Fibroblast of lung (primary cell): ENCODE measurements around the gene MRPS22.

Experiments used
- CTCF ChIP-seq, 2 donors: IDR thresholded peaks in 1 of 2; conservative IDR thresholded peaks in 1 of 2; 1 replicate in 1 of 2; 2 replicates in 1 of 2; pipeline ENCODE4 v1.5.1; 2011 to 2012; ENCODE audit warnings: low read length in 2 of 2, control low read depth in 1 of 2, inconsistent platforms in 1 of 2, low read depth in 1 of 2, mild to moderate bottlenecking in 1 of 2
- EZH2 ChIP-seq: IDR thresholded peaks from 2 replicates; pipeline ENCODE4 v1.5.1; 2012; ENCODE audit warnings: low read length, control low read depth, mild to moderate bottlenecking; ENCODE audit errors: missing control alignments

- TF ChIP-seq CTCF (conservative IDR thresholded peaks at IDR 0.05 in 1 of 2, IDR thresholded peaks at IDR 0.05 in 1 of 2; ENCODE audit: low read depth in 1 of 2, low read length in 2 of 2) (no peak), EZH2 (no peak)
Measured at GRCh38 chr3:139388821-139389551, 45.2 kb downstream of the MRPS22 start.
